ENCODE results near the gene NAT14.
"Not testable (repeated sequence)": the region's sequence is repeated elsewhere in the genome, so short reads cannot be mapped to it uniquely, and the experiment has no call there.

NAT14 gene

DNA sequence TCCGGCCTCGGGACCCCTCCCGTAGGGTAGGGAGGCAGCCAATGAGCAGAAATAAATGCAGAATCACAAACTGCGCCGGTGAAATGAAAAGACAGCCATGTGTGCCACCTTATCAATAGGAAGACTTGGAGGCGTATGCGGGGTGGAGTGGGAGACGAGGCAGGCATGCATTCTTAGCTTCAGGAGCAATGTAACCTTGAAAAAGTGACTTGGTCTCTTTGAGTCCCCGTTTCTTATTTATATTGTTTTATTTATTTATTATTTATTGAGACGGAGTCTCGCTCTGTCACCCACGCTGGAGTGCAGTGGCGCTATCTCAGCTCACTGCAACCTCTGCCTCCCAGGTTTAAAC is 19.2 kb downstream of the NAT14 start:
- DNase-seq: no peak

DNA sequence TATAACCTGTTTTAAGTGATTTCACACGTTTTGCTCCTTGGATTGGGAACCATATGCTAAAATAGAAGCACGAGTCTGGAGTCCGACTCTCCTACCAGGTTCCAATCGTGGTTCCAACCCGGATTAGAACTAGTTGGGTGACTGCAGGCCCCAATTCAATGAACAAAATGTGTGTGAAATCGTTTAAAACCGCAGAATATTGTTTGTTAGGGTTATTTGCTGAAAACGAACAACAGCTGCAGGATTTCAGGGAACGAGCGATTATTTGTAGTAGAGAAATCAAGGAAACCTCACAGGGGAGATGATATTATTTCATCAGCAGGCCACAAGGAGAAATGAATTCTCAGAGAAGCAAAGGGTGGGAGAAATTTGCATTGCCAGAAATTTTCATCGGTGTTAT is 20.0 kb downstream of the NAT14 start:
- no peak for DNase-seq

- DNase-seq: no peak
Measured at GRCh38 chr19:55508120-55508519, 23.1 kb downstream of the NAT14 start.

DNA sequence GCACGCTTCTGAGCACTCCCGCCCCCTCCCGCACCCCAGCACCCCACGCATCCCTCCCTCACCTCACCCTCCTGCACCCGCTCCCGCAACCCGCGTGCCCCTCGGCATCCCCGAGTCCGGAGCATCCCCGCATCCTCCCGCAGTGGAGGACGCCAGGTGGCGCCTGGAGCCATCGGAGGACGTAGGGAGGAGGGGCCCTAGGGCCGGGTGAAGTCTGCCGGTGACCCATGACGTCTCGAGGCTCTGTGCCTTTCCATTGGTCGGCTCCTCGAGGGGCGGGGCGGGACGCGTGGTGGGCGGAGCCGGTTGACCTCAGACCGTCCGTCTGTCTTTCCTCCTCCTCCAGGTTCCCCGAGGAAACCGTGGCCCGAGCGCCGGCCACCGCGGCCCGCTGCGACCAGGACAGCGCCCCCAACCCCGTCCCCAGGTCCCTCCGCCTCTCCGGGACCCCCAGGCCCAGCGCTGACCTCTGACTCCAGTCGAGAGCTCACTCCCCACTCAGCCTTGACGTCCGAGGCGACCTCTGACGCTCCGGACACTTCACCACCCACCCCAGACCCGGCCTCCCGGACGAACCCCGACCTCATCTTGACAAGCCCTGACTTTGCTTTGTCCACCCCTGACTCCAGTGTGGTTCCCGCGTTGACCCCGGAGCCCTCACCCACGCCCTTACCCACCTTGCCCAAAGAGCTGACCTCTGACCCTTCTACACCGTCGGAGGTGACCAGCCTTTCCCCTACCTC is 32.1 kb downstream of the NAT14 start:
- peak; percentile 87 for DNase-seq

DNA sequence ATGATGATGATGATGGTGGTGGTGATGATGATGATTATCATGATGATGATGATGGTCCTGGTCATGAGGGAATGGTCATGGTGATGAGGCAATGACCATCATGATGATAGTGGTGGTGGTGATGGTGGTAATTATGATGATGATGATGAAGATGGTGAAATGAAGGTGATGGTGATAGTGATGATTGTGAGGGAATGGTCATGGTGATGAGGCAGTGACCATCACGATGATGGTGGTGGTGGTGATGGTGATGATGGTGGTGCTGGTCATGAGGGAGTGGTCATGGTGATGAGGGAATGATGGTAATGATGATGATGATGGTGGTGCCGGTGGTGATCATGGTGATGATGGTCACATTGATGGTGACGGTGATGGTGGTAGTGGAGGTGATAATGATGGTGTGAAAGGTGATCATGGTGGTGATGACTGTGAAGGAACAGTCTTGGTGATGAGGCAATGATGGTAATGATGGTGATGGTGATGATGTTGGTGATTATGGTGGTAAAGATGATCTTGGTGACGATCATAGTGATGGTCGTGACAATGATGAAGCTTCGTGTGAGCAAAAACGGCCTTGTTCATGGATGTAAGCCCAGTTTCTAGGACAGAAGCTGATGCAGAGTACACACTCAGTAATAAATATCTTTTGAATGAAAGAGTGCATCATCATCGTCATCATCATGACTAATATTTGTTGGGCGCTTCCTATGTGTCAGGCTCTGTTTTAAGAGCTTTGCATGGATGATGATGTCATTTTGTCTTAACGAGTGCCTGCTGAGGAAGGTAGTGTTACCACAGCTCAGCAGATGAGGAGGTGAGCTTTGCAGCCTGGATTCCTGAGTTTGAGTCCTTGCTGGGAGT is 34.7 kb downstream of the NAT14 start:
- no peak for DNase-seq

- no peak for DNase-seq
Measured at GRCh38 chr19:55520691-55521292, 35.8 kb downstream of the NAT14 start.

- no peak for DNase-seq
Measured at GRCh38 chr19:55525289-55526101, 40.5 kb downstream of the NAT14 start.

- DNase-seq: no peak
Measured at GRCh38 chr19:55526216-55527196, 41.5 kb downstream of the NAT14 start.

DNA sequence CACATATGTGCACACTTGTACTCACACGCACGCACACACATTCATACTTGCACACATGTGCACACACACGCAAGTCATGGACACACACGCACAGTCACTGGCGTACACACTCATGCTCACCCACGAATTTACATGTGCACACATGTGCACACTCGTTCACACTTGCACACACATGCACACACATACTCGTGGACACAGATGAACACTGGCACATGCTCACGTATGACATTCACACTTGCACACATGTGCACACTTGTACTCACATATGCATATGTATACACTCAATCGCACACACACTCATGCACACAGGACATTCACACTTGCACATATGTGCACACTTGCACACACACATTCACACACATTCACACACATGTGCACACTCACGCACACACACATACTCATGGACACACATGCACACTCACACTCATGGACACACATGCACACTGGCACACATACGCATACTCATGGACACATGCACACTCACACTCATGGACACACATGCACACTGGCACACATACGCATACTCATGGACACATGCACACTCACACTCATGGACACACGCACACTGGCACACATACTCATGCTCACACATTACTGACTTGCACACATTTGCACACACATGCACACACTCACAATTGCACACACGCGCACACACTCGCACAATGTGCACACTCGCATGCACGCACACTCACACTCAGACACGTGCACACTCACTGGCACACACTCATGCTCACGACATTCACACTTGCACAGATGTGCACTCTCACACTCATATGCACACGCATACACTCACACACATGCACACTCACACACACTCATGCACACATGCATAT is 42.4 kb downstream of the NAT14 start:
- DNase-seq: no peak

GRCh38 chr19:55528030-55528803 is 43.2 kb downstream of the NAT14 start:
- no peak for DNase-seq

DNA sequence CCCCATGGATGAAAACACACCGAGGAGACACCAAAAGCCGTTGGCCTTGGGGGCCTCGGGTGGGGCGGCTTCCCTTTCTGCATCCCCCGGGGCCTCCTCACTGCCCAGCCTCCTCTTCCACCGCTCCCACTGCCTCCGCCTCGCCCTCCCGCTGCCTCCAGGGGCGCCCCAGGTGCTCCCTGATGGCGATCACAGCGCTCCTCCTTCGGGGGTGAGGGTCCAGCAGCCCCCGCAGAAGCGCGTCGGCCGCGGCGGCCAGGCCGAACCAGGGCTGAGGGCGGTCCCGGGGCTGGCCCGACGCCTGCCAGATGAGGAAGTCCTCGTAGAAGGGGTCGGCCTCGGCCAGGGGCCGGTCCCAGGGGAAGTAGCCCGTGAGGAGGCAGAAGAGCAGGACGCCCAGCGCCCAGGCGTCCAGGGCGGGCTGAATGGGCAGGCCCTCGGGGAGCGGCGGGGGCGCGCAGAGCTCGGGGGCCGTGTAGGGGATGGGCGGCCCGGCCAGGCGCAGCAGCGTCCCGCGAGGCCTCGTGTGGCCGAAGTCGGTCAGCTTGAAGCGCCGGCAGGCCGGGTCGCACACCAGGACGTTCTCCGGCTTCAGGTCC is 44.7 kb downstream of the NAT14 start:
- no peak for DNase-seq

DNA sequence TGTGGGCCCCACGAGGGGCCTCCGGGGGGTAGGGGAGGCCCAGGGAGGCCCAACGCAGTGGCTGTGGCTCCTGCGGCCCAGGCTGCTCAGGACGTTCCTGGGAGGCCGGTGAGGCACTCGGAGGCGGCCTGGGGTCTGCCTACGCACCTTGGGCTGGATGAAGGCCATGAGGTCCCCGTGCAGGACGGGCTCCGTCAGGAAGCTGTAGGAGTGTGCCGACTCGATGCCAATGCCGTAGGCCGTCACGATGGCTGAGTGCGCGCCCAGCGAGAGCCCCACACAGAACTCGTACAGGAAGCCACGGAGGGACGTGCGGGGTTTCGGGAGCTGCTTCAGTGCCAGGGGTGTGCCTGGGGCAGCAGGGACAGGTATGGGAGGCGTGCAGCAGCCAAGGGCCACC is 46.0 kb downstream of the NAT14 start:
- DNase-seq: no peak

DNA sequence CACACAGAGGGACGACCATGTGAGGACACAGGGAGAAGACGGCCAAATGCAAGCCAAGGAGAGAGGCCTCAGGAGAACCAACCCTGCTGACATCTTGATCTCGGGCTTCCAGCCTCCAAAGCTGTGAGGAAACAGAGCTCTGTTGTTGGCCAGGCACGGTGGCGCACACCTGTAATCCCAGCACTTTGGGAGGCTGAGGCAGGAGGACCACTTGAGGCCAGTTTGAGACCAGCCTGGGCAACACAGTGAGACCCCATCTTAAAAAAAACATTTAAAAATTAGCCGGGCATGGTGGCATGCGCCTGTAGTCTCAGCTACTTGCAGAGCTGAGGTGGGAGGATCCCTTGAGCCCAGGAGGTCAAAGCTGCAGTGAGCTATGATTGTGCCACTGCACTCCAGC is 49.3 kb downstream of the NAT14 start:
- not testable (repeated sequence) for DNase-seq

GRCh38 chr19:55535173-55535964 is 50.4 kb downstream of the NAT14 start:
- no peak for DNase-seq

DNA sequence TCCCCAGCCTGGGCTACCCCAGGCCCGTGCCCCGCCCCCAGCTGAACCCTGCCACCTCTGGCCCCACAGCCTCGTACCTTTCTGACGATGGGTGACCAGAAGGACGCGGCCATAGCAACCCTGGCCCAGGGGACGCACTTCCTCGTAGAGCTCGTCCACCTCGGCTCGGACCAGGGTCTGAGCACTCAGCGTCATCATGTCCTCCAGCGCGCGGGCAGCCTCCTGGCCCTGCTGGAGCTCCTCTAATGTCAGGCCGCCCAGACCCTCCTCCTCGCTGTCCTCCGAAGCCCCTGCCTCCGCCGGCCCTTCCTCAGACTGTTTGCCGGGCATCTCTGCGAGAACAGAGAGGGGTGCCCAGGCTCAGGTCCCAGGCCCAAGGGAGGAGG is 51.0 kb downstream of the NAT14 start:
- no peak for DNase-seq

DNA sequence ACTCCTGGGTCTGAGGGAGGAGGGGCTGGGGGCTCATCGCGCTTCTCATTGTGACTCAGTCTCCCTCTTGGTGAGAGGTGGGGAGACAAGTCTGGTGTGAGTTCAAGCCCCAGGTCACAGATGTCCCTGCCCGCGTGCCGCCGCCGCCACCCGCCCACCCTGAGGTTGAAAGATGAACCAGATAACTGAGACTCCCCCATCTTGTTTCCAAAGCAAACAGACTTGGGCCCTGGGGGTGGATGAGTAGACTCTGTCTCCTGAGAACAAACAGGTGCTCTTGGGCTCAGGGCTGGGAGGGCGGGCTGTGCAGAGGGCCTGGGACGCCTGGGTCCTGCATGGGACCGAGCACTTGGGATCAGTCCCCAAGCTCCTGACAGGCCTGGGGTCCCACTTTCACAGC is 51.4 kb downstream of the NAT14 start:
- DNase-seq: no peak

All from CD4-positive, alpha-beta T cell treated with Interleukin-4 for 4 hours (primary cell).